IPS-15b (cell line): ENCODE data around the gene SH2D2A.

ENCODE experiments used
- H3K27me3 ChIP-seq: one replicate; pipeline ENCODE4 v1.6.1; 2013; ENCODE audit warnings: low read length; ENCODE audit not compliant: control insufficient read depth, insufficient read depth
- H3K36me3 ChIP-seq: one replicate; pipeline ENCODE4 v1.6.1; 2013; ENCODE audit warnings: low read length; ENCODE audit not compliant: control insufficient read depth, insufficient read depth
- H3K4me1 ChIP-seq: one replicate; pipeline ENCODE4 v1.6.1; 2013; ENCODE audit warnings: mild to moderate bottlenecking, low read length; ENCODE audit not compliant: control insufficient read depth, insufficient read depth
- H3K4me3 ChIP-seq: one replicate; pipeline ENCODE4 v1.5.1; 2013; ENCODE audit warnings: low read depth, low read length
- H3K9ac ChIP-seq: one replicate; pipeline ENCODE4 v1.6.1; 2013; ENCODE audit warnings: low read depth, mild to moderate bottlenecking, low read length
- H3K9me3 ChIP-seq: one replicate; pipeline ENCODE4 v1.6.1; 2013; ENCODE audit warnings: mild to moderate bottlenecking, low read length; ENCODE audit not compliant: control insufficient read depth, insufficient read depth

Gene SH2D2A

GRCh38 chr1:156816561-156817328, at the start of gene SH2D2A:
Gene SH2D2A, minus strand, starts transcription at chr1:156816848. Its CDS starts 140 bp downstream, at chr1:156816708.
- Histone ChIP-seq H3K27me3 (peaks cover 52% of the 10 kb centered on the region), H3K4me3 (no peak within 1 kb of the TSS), H3K9ac (no peak within 1 kb of the TSS), H3K4me1 (peaks cover 7% of the 10 kb centered on the region), H3K9me3 (no peaks in the 10 kb centered on the region), H3K36me3 (no peaks in the 10 kb centered on the region)

- Histone ChIP-seq H3K27me3 (peaks cover 59% of the 10 kb centered on the region), H3K4me3 (no peak overlapping the region), H3K9me3 (no peaks in the 10 kb centered on the region), H3K4me1 (peaks cover 8% of the 10 kb centered on the region), H3K9ac (no peak overlapping the region), H3K36me3 (no peaks in the 10 kb centered on the region)
Measured at GRCh38 chr1:156865865-156866248, 49.2 kb upstream of the SH2D2A start.

- Histone ChIP-seq H3K27me3 (peaks cover 61% of the 10 kb centered on the region), H3K9me3 (no peaks in the 10 kb centered on the region), H3K4me1 (peaks cover 8% of the 10 kb centered on the region), H3K9ac (no peak overlapping the region), H3K36me3 (no peaks in the 10 kb centered on the region), H3K4me3 (no peak overlapping the region)
Measured at GRCh38 chr1:156865258-156865657, 48.6 kb upstream of the SH2D2A start.

- H3K9me3 ChIP-seq, result no peaks in the 10 kb centered on the region
- no peak overlapping the region for H3K4me3 ChIP-seq
- H3K9ac ChIP-seq, result no peak overlapping the region
- H3K27me3 ChIP-seq, result peaks cover 66% of the 10 kb centered on the region
- H3K4me1 ChIP-seq, result peaks cover 8% of the 10 kb centered on the region
- no peaks in the 10 kb centered on the region for H3K36me3 ChIP-seq
Measured at GRCh38 chr1:156864796-156865195, 48.1 kb upstream of the SH2D2A start.

- Histone ChIP-seq H3K36me3 (no peaks in the 10 kb centered on the region), H3K9ac (no peak overlapping the region), H3K27me3 (peaks cover 74% of the 10 kb centered on the region), H3K4me3 (no peak overlapping the region), H3K9me3 (no peaks in the 10 kb centered on the region), H3K4me1 (peaks cover 8% of the 10 kb centered on the region)
Measured at GRCh38 chr1:156863631-156864030, 47.0 kb upstream of the SH2D2A start.

GRCh38 chr1:156862997-156863599, 46.5 kb upstream of the SH2D2A start:
- H3K27me3 ChIP-seq, result peaks cover 80% of the 10 kb centered on the region
- peaks cover 8% of the 10 kb centered on the region for H3K4me1 ChIP-seq
- no peaks in the 10 kb centered on the region for H3K9me3 ChIP-seq
- H3K36me3 ChIP-seq, result no peaks in the 10 kb centered on the region
- H3K9ac ChIP-seq, result no peak overlapping the region
- H3K4me3 ChIP-seq, result no peak overlapping the region

GRCh38 chr1:156862584-156862983, 45.9 kb upstream of the SH2D2A start:
- H3K4me3 ChIP-seq, result no peak overlapping the region
- no peaks in the 10 kb centered on the region for H3K9me3 ChIP-seq
- H3K27me3 ChIP-seq, result peaks cover 85% of the 10 kb centered on the region
- no peak overlapping the region for H3K9ac ChIP-seq
- H3K36me3 ChIP-seq, result no peaks in the 10 kb centered on the region
- peaks cover 8% of the 10 kb centered on the region for H3K4me1 ChIP-seq

- Histone ChIP-seq H3K9ac (no peak within 1 kb of the TSS), H3K4me1 (peaks cover 4% of the 10 kb centered on the region), H3K36me3 (no peaks in the 10 kb centered on the region), H3K9me3 (no peaks in the 10 kb centered on the region), H3K27me3 (peaks cover 98% of the 10 kb centered on the region), H3K4me3 (peak within 1 kb of the TSS; percentile 64)
Measured at GRCh38 chr1:156860628-156861423, 44.2 kb upstream of the SH2D2A start, which contains the start of gene NTRK1. Gene NTRK1, plus strand, starts transcription at chr1:156860865. Its CDS starts 70 bp downstream, at chr1:156860935.

GRCh38 chr1:156860113-156860627, 43.5 kb upstream of the SH2D2A start:
- Histone ChIP-seq H3K9ac (no peak overlapping the region), H3K27me3 (peaks cover 93% of the 10 kb centered on the region)

GRCh38 chr1:156859523-156860112, 43.0 kb upstream of the SH2D2A start:
- Histone ChIP-seq H3K9me3 (no peaks in the 10 kb centered on the region), H3K27me3 (peaks cover 92% of the 10 kb centered on the region), H3K9ac (no peak overlapping the region), H3K4me3 (peak overlapping the region; percentile 64), H3K36me3 (no peaks in the 10 kb centered on the region), H3K4me1 (no peaks in the 10 kb centered on the region)

More at GRCh38 chr1:156860113-156860627, 43.5 kb upstream of the SH2D2A start:
- H3K9me3 ChIP-seq, result no peaks in the 10 kb centered on the region
- H3K36me3 ChIP-seq, result no peaks in the 10 kb centered on the region
- no peaks in the 10 kb centered on the region for H3K4me1 ChIP-seq
- H3K4me3 ChIP-seq, result peak overlapping the region; percentile 64

- no peaks in the 10 kb centered on the region for H3K4me1 ChIP-seq
- peak within 1 kb of the TSS; percentile 64 for H3K4me3 ChIP-seq
- H3K9me3 ChIP-seq, result no peaks in the 10 kb centered on the region
- H3K27me3 ChIP-seq, result peaks cover 92% of the 10 kb centered on the region
- H3K36me3 ChIP-seq, result no peaks in the 10 kb centered on the region
- H3K9ac ChIP-seq, result no peak within 1 kb of the TSS
Measured at GRCh38 chr1:156858959-156859522, 42.4 kb upstream of the SH2D2A start, which contains the start of gene INSRR. Gene INSRR, minus strand, starts transcription at chr1:156859117. Its CDS starts 496 bp downstream, at chr1:156858621.
